Regular cardiac myocyte (primary cell): ENCODE results near the gene MYL6. TPM values are rescaled to one million over a fixed set of nuclear protein-coding genes. Genes with fewer than 3 reads are reported as not detected.

ENCODE experiments used
- total RNA-seq: library from RNA; depleted of rRNA; stranded (reverse); fragments of >200 nt; gene quantifications from 2 replicates; pipeline ENCODE4 v1.2.3, GENCODE V29; 2014

Gene MYL6
- 1,570 and 2,884 TPM in 2 replicates for total RNA-seq

DNA sequence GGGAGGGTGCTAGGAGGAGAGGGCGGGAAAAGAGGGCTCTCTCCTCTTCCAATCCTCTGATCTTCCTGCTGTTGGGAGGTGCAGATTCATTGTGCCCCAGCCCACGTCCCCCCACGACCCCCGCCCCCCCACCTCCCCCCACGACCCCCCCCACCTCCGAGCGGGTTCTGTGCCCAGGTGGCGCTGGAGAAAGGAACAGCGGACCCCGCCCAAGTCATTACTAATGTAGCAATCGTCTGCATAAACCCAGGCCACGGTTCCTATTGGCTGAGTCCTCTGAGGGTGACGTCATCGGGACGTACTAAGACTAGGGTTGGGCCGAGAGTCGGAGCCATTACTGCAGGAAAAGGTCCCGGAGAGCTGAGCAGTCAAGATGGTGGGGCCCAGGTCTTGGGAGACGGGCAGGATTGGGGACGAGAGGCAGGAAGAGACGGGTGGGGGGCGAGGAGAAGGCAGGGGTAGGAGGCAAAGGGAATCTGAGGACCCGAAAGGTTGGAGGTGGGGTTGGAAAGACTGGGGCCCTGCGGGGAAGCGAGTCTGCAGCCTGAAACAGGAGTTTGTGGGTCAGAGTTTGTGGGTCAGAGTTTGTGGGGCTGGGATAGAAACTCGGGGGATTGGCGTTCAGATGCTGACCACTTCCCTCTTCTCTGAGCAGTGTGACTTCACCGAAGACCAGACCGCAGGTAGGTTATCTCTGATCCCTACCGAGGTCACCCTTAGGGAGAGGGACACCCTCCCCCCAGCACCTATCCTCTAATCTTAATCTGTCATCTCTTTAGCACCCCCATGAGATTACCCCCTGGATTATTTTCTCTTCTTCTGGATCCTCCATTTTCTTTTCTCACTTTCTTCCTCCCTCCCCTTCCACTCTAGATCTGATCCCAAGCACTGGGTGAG, at the start of gene MYL6:
TSS of gene MYL6 (plus strand) at position 331 of the 897 bp plus-strand sequence. CDS start at position 374, 43 bp downstream.

DNA sequence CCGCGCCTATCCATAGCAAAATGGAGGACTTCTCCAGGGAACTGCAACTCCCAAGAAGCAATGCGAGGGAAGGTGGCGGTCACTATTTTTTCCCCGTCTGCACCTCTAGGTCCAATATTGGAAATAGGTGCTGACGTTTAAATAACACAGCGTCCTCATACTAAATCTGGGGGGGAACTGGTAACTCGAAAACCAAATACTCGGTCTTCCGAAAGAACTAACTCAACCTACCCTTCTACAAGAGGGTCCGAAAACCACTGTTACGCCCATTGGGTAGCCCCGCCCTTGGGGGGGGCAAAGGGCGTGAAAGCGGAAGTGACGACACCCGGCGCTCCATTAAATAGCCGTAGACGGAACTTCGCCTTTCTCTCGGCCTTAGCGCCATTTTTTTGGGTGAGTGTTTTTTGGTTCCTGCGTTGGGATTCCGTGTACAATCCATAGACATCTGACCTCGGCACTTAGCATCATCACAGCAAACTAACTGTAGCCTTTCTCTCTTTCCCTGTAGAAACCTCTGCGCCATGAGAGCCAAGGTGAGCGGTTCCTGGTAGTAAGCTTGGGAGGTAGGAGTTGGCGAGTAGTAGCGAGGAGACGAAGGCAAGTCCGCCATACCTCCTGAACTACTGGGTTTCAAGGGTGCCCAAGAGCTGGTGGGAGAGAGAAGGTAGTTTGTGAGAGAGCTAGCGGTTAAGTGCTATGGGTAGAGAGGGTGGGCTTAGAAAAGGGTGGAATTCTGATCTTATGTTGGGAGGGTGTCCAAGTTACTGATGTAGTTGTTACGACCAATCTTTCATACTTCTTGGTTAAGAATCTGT, 41.7 kb upstream of the MYL6 start, which contains the start of gene RPL41:
TSS of gene RPL41 (plus strand) at position 367 of the 815 bp plus-strand sequence.

GRCh38 chr12:56117778-56118687, 40.1 kb upstream of the MYL6 start, which contains the start of gene ZC3H10:
Gene ZC3H10, plus strand, starts transcription at chr12:56118266. Its CDS starts 2,297 bp downstream, at chr12:56120563.

GRCh38 chr12:56127888-56128669, 30.1 kb upstream of the MYL6 start, which contains the start of gene ESYT1:
Gene ESYT1, plus strand, starts transcription at chr12:56128267. Its CDS starts 53 bp downstream, at chr12:56128320.

GRCh38 chr12:56152132-56152755, 5.9 kb upstream of the MYL6 start, which contains the start of gene MYL6B:
Gene MYL6B, plus strand, starts transcription at chr12:56152587. Its CDS starts 1,332 bp downstream, at chr12:56153919.

GRCh38 chr12:56189099-56189917, 31.1 kb downstream of the MYL6 start, which contains the start of gene SMARCC2:
Gene SMARCC2, minus strand, starts transcription at chr12:56189483. Its CDS starts 22 bp downstream, at chr12:56189461.

Other genes starting within 250 kb of the MYL6 start
- 31.0 and 36.0 TPM in 2 replicates for gene PYM1, start 230.5 kb upstream of the MYL6 start, total RNA-seq
- 29.3 and 34.7 TPM in 2 replicates for gene DGKA, start 227.2 kb upstream of the MYL6 start, total RNA-seq
- 1.1 and 1.7 TPM in 2 replicates for gene PMEL, start 192.3 kb upstream of the MYL6 start, total RNA-seq
- gene CDK2, start 191.5 kb upstream of the MYL6 start, total RNA-seq, result 16.1 and 55.8 TPM in 2 replicates
- 42.2 and 43.1 TPM in 2 replicates for gene RAB5B, start 184.3 kb upstream of the MYL6 start, total RNA-seq
- 10.1 and 10.4 TPM in 2 replicates for gene SUOX, start 161.1 kb upstream of the MYL6 start, total RNA-seq
- 0.58 and 2.0 TPM in 2 replicates for gene IKZF4, start 137.3 kb upstream of the MYL6 start, total RNA-seq
- 664 and 693 TPM in 2 replicates for gene RPS26, start 116.4 kb upstream of the MYL6 start, total RNA-seq
- gene ERBB3, start 78.2 kb upstream of the MYL6 start, total RNA-seq, result 0.38 and 0.56 TPM in 2 replicates
- gene PA2G4, start 53.8 kb upstream of the MYL6 start, total RNA-seq, result 84.0 and 204 TPM in 2 replicates
- gene RPL41, start 41.7 kb upstream of the MYL6 start, total RNA-seq, result 2,066 and 2,753 TPM in 2 replicates
- gene ZC3H10, start 40.1 kb upstream of the MYL6 start, total RNA-seq, result 4.0 and 5.6 TPM in 2 replicates
- gene ESYT1, start 30.1 kb upstream of the MYL6 start, total RNA-seq, result 303 and 307 TPM in 2 replicates
- 35.7 and 60.0 TPM in 2 replicates for gene MYL6B, start 5.8 kb upstream of the MYL6 start, total RNA-seq
- 33.0 and 36.0 TPM in 2 replicates for gene SMARCC2, start 31.1 kb downstream of the MYL6 start, total RNA-seq
- gene RNF41, start 63.6 kb downstream of the MYL6 start, total RNA-seq, result 99.3 and 165 TPM in 2 replicates
- 20.9 and 28.8 TPM in 2 replicates for gene NABP2, start 66.0 kb downstream of the MYL6 start, total RNA-seq
- gene SLC39A5, start 71.7 kb downstream of the MYL6 start, total RNA-seq, result 0.85 TPM in 1 of 2 replicates, not detected in the other
- 14.7 and 18.0 TPM in 2 replicates for gene ANKRD52, start 100.0 kb downstream of the MYL6 start, total RNA-seq
- 3.3 and 5.9 TPM in 2 replicates for gene COQ10A, start 108.6 kb downstream of the MYL6 start, total RNA-seq
- 62.9 and 99.7 TPM in 2 replicates for gene CS, start 142.0 kb downstream of the MYL6 start, total RNA-seq
- gene CNPY2, start 157.6 kb downstream of the MYL6 start, total RNA-seq, result 93.0 and 106 TPM in 2 replicates
- gene PAN2, start 175.6 kb downstream of the MYL6 start, total RNA-seq, result 10.0 and 27.3 TPM in 2 replicates
- 0.28 and 0.38 TPM in 2 replicates for gene IL23A, start 180.5 kb downstream of the MYL6 start, total RNA-seq
- 105 and 295 TPM in 2 replicates for gene STAT2, start 201.7 kb downstream of the MYL6 start, total RNA-seq
- gene APOF, start 204.5 kb downstream of the MYL6 start, total RNA-seq, result not detected in 2 replicates